Left ventricle myocardium inferior (tissue), 1 donor: ENCODE results near the gene PEX5L. TPM values are rescaled to one million over a fixed set of nuclear protein-coding genes. Genes with fewer than 3 reads are reported as not detected.
"Not testable (repeated sequence)": the region's sequence is repeated elsewhere in the genome, so short reads cannot be mapped to it uniquely, and the experiment has no call there.

ENCODE experiments used
- DNase-seq: peaks from one replicate; pipeline ENCODE4 v3.0.0-alpha.2; 2020
- H3K27ac ChIP-seq: fragments of 200-600 bp; replicated peaks from 2 replicates; pipeline ENCODE4 v1.8.0; 2021
- H3K27me3 ChIP-seq: fragments of 200-600 bp; 2 replicates; pipeline ENCODE4 v1.8.0; 2021; ENCODE audit warnings: low read depth
- H3K36me3 ChIP-seq: fragments of 200-600 bp; 2 replicates; pipeline ENCODE4 v1.8.0; 2021
- H3K4me1 ChIP-seq: fragments of 200-600 bp; 2 replicates; pipeline ENCODE4 v1.8.0; 2021
- H3K4me3 ChIP-seq: fragments of 200-600 bp; 2 replicates; pipeline ENCODE4 v1.8.0; 2021; ENCODE audit warnings: mild to moderate bottlenecking, moderate library complexity
- H3K9me3 ChIP-seq: fragments of 200-600 bp; replicated peaks from 2 replicates; pipeline ENCODE4 v1.8.0; 2021
- intact Hi-C: fragments of 100-400 bp; cut with micrococcal nuclease; formaldehyde crosslinking; loops from one replicate; pipeline ENCODE4 v1.11.0; 2022
- total RNA-seq: library from RNA; stranded (reverse); fragmentation: NEBNext Ultra II Directional; extraction: Animal tissue kit (Norgen Biotek cat#: 25700); gene quantifications from one replicate; pipeline ENCODE4 v1.2.1, GENCODE V29; 2021
- TF ChIP-seq, protein P1 (sequence below): fragments of 200-600 bp; IDR thresholded peaks from 2 replicates; pipeline ENCODE4 v1.8.0; 2021; ENCODE audit warnings: antibody characterized with exemption, mild to moderate bottlenecking, borderline replicate concordance
- donor health status: DM: no; HTN: yes; CAD: no; lungs with severe emphysema.

Gene PEX5L
- total RNA-seq, 1 donor from 2014 or later: 0.41 TPM

DNA sequence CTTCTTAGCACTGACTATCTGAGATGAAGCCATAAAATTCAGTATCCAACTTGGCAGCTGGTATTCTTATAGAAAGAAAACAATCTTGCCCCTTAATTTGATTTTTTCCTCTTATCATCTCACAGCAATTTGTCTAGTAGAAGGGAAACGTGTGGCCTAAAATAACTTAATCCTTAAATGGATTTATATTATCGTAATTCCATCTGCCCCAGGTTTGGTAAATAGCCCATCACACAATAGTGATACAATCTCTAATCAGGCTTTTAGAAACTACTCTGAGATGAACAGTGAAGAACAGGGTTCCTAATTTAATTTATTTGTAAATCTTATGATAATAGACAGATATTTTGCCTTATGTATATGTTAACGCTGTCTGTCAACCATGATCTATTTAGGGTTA is 24.8 kb downstream of the PEX5L start:
- intact Hi-C loops: no loop called here
- H3K9me3 ChIP-seq: peaks cover 33% of the 10 kb centered on the region
- H3K27ac ChIP-seq: no peak overlapping the region
- H3K27me3 ChIP-seq: no peaks in the 10 kb centered on the region
- H3K36me3 ChIP-seq: no peaks in the 10 kb centered on the region
- H3K4me3 ChIP-seq: no peak overlapping the region
- no peak for DNase-seq
- TF ChIP-seq, protein P1, sequence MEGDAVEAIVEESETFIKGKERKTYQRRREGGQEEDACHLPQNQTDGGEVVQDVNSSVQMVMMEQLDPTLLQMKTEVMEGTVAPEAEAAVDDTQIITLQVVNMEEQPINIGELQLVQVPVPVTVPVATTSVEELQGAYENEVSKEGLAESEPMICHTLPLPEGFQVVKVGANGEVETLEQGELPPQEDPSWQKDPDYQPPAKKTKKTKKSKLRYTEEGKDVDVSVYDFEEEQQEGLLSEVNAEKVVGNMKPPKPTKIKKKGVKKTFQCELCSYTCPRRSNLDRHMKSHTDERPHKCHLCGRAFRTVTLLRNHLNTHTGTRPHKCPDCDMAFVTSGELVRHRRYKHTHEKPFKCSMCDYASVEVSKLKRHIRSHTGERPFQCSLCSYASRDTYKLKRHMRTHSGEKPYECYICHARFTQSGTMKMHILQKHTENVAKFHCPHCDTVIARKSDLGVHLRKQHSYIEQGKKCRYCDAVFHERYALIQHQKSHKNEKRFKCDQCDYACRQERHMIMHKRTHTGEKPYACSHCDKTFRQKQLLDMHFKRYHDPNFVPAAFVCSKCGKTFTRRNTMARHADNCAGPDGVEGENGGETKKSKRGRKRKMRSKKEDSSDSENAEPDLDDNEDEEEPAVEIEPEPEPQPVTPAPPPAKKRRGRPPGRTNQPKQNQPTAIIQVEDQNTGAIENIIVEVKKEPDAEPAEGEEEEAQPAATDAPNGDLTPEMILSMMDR: no peak
- H3K4me1 ChIP-seq: no peaks in the 10 kb centered on the region

GRCh38 chr3:180008318-180008717 is 28.4 kb downstream of the PEX5L start:
- H3K36me3 ChIP-seq, H3K4me3 ChIP-seq, H3K4me1 ChIP-seq, H3K27me3 ChIP-seq, H3K27ac ChIP-seq, intact Hi-C loops, DNase-seq: not testable (repeated sequence)
- H3K9me3 ChIP-seq: peaks cover 33% of the 10 kb centered on the region

GRCh38 chr3:180004542-180004941 is 32.2 kb downstream of the PEX5L start:
- Histone ChIP-seq H3K9me3 (peaks cover 27% of the 10 kb centered on the region), H3K27me3 (no peaks in the 10 kb centered on the region), H3K36me3 (no peaks in the 10 kb centered on the region), H3K27ac (no peak overlapping the region), H3K4me3 (no peak overlapping the region), H3K4me1 (no peaks in the 10 kb centered on the region)
- TF ChIP-seq, protein P1: no peak
- no peak for DNase-seq
- intact Hi-C loops: no loop called here

GRCh38 chr3:180002006-180002405 is 34.7 kb downstream of the PEX5L start:
- Histone ChIP-seq H3K9me3 (peaks cover 1% of the 10 kb centered on the region), H3K4me1 (no peaks in the 10 kb centered on the region), H3K27me3 (no peaks in the 10 kb centered on the region), H3K27ac (no peak overlapping the region), H3K36me3 (no peaks in the 10 kb centered on the region), H3K4me3 (no peak overlapping the region)
- DNase-seq: no peak
- intact Hi-C loops: no loop called here
- TF ChIP-seq, protein P1: no peak

GRCh38 chr3:180000500-180000899 is 36.2 kb downstream of the PEX5L start:
- no peak overlapping the region for H3K4me3 ChIP-seq
- no peaks in the 10 kb centered on the region for H3K4me1 ChIP-seq
- H3K36me3 ChIP-seq: no peaks in the 10 kb centered on the region
- H3K9me3 ChIP-seq: peaks cover 9% of the 10 kb centered on the region
- no peak for DNase-seq
- TF ChIP-seq, protein P1: no peak
- H3K27ac ChIP-seq: no peak overlapping the region
- H3K27me3 ChIP-seq: no peaks in the 10 kb centered on the region
- intact Hi-C loops: no loop called here

DNA sequence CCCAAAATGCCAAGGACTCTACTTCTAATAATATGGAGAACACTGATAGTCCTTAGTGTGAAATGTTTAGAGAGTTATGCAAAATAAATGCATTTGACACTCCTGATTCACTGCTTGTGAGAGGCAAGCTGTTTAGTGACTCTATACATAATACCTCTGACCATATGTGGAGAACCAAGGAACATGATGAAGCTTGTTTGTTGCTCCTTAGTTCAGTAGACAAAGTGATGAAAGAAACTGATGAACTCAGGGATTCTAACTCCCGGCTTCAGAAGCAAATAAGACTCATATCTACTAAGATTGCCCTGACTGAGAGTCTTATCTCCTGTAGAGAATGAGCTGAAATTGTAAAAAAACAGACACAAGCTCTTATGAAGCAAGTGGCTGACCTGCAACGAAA is 41.3 kb downstream of the PEX5L start:
- intact Hi-C loops: no loop called here
- TF ChIP-seq, protein P1: no peak
- H3K9me3 ChIP-seq: peaks cover 9% of the 10 kb centered on the region
- no peak overlapping the region for H3K27ac ChIP-seq
- no peaks in the 10 kb centered on the region for H3K36me3 ChIP-seq
- no peaks in the 10 kb centered on the region for H3K27me3 ChIP-seq
- H3K4me1 ChIP-seq: no peaks in the 10 kb centered on the region
- no peak for DNase-seq
- H3K4me3 ChIP-seq: no peak overlapping the region
